HG02798 (cell line): ENCODE data around the gene GNB3.
"Not testable (repeated sequence)": the region's sequence is repeated elsewhere in the genome, so short reads cannot be mapped to it uniquely, and the experiment has no call there.

Experiments used
- ATAC-seq: cut with Tn5 transposase; IDR thresholded peaks from one replicate; pipeline ENCODE4 v1.9.1; 2021; ENCODE audit warnings: mild to moderate bottlenecking; ENCODE audit not compliant: unreplicated experiment, poor library complexity

The GNB3 gene

DNA sequence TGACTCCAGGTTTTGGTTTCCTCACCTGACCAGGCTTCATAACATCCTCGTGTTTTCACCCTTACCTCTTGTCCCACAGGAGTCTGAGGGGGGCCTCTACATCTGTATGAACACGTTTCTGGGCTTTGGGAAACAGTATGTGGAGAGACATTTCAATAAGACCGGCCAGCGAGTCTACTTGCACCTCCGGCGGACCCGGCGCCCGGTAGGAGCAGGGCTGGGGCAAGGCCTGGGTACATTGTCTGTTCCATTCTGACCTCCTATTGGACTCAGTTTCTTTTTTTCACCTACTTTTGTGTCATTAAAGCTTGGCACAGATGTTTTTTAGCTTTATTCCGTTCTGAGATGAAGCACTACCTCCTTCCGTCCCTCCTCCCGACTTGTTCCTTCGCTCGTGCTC, 14.6 kb downstream of the GNB3 start:
- no peak for ATAC-seq

DNA sequence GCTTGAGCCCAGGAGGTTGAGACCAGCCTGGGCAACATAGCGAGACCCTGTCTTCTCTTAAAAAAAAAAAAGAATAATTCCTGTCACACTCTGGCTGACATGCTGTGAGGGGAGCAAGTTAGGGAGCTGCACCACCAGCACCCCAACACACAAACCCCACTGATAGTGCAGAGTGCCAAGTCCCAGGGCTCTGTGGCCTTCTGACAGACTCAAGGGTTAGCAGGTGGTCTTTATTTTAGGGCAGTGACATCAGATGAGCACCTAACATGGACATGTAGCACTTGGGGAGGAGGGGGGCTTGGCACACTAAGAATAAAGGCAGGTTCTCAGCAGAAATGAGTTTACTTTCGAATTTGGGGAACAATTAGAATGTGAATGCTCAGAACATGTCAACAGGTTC, 18.1 kb downstream of the GNB3 start:
- ATAC-seq = no peak

GRCh38 chr12:6860116-6860515, 19.4 kb downstream of the GNB3 start:
- no peak for ATAC-seq

DNA sequence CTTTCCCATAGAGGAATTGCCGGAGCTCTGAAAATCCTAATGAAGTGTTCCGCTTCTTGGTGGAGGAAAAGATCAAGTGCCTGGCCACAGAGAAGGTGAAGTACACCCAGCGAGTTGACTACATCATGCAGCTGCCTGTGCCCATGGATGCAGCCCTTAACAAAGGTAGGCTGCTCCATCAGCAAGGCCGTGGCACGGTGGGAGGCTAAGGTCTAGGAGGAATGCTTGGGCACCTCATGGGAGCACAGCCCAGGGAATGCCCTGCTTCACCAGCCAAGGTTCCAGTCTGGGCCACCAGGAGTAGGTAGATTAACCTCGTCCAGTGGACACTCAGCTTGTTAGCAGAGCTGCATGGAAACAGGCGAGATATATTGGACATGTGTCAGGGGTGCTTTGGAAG, 20.2 kb downstream of the GNB3 start:
- no peak for ATAC-seq

DNA sequence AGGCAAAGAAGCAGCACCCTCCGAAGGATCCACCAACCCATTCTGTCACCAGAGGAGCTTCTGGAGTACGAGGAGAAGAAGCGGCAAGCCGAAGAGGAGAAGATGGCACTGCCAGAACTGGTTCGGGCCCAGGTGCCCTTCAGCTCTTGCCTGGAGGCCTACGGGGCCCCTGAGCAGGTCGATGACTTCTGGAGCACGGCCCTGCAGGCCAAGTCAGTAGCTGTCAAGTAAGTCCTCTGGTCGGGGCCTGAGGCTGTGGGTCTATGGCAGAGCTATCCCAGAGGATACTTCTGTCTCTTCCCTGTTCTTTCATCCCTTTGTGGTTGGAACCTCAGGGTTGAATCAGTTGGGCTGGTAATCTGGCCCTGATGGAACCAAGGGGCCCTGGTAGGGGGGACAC, 20.7 kb downstream of the GNB3 start:
- ATAC-seq = no peak

DNA sequence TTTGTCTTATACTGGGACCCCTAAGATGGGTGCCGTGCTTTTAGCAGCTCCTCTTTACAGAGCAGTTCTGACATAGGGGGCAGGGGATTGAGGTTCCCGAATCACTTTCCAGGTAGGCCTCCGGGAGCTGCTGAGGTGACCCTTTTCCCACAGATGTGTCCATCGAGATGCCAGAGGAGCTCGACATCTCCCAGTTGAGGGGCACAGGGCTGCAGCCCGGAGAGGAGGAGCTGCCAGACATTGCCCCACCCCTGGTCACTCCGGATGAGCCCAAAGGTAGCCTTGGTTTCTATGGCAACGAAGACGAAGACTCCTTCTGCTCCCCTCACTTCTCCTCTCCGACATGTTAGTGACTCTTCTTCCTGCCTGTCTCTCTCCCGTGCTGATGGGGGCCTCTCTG, 22.3 kb downstream of the GNB3 start:
- no peak for ATAC-seq

- ATAC-seq = no peak
Measured at GRCh38 chr12:6863586-6864321, 23.0 kb downstream of the GNB3 start.

- ATAC-seq = not testable (repeated sequence)
Measured at GRCh38 chr12:6865307-6865706, 24.6 kb downstream of the GNB3 start.

GRCh38 chr12:6866163-6866919, 25.6 kb downstream of the GNB3 start:
- ATAC-seq = no peak

DNA sequence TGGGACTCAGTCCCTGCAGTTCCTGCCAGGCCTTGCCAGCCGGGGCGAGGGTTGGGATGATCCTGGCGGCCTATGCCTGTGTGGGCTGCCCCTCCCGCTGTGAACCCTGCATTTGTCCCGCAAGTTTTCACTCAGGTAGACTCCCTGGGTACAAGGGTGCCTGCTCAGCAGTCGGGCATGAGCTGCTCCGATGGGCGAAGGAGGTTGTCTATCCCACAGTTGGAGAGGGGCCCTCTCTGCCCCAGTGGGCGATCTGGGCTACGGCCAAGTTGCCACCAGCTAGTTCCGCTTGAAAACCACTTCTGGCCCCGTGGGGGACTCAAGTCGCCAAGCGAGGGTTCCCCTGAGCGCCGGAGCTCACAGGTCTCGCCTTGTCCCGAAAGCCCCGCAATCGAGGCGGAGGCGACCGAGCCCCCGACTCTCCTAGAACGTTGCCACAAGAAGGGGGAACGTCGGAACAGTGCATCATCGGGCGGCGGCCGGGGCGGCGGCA, 26.2 kb downstream of the GNB3 start:
- peak; percentile 1 for ATAC-seq

DNA sequence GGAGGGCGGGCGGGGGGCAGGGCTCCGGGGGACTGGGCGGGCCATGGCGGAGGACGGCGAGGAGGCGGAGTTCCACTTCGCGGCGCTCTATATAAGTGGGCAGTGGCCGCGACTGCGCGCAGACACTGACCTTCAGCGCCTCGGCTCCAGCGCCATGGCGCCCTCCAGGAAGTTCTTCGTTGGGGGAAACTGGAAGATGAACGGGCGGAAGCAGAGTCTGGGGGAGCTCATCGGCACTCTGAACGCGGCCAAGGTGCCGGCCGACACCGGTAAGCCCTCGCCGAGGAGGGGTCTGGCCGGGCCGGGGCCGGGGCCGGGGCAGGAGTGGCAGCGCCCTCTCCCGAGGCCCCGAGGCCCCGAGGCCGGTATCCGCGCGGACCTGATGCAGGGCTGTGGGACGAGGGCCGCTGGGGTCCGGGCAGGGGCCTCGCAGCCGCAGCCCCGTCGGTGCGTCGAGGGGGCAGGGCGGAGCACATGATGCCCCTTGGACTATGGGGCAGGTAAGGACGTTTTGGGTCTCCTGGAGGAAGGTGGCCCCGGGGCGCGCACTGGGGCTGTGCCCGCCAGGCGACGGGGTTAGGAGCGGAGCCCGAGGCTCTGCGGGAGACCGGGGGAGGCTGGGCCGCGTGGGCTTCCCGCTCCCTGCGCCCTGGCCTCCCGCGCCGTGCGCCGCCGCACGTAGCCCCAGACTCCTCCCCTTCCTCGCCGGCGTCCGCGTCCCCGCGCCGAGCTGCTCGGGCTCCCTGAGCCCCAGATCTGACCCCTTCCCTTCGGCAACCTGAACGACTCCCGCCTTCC, 26.9 kb downstream of the GNB3 start, which contains the start of gene TPI1:
TSS of gene TPI1 (plus strand) at position 119 of the 798 bp plus-strand sequence. CDS start at position 155, 36 bp downstream.
- ATAC-seq = peak; percentile 60

GRCh38 chr12:6868211-6869048, 27.7 kb downstream of the GNB3 start:
- ATAC-seq = no peak

DNA sequence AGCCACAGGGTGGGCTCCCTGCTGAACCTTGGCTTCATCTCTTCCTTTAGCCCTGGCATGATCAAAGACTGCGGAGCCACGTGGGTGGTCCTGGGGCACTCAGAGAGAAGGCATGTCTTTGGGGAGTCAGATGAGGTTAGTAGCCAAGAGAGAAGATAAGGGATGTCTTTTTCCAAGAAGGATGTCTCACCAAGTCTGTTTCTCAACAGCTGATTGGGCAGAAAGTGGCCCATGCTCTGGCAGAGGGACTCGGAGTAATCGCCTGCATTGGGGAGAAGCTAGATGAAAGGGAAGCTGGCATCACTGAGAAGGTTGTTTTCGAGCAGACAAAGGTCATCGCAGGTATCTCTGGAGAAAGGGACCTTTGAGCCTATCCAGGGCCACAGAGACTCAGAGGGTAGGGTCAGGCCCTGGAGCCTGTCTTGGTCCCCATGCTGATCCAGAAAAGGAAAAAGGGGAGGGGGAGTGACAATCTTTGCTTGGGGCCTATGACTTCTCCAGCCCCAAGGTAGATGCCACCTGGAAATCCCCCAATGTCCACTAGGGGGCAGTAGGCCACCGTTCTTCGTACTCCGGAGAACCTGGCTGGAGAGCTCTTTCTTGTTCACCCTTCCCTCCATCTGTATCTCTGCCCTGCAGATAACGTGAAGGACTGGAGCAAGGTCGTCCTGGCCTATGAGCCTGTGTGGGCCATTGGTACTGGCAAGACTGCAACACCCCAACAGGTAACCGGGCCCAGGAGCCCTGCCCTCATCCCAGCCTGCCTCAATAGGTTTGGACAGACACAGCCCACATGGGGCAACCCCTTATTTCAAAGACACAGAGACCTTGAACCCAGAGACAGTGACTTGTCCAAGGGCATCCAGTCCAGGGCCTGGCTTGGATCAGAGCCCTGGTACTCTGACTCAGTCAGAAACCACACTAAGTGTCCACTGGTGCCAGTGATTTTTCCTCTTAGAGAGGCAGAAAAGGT, 28.6 kb downstream of the GNB3 start:
- no peak for ATAC-seq

DNA sequence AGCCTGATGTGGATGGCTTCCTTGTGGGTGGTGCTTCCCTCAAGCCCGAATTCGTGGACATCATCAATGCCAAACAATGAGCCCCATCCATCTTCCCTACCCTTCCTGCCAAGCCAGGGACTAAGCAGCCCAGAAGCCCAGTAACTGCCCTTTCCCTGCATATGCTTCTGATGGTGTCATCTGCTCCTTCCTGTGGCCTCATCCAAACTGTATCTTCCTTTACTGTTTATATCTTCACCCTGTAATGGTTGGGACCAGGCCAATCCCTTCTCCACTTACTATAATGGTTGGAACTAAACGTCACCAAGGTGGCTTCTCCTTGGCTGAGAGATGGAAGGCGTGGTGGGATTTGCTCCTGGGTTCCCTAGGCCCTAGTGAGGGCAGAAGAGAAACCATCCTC, 29.6 kb downstream of the GNB3 start:
- ATAC-seq = not testable (repeated sequence)

DNA sequence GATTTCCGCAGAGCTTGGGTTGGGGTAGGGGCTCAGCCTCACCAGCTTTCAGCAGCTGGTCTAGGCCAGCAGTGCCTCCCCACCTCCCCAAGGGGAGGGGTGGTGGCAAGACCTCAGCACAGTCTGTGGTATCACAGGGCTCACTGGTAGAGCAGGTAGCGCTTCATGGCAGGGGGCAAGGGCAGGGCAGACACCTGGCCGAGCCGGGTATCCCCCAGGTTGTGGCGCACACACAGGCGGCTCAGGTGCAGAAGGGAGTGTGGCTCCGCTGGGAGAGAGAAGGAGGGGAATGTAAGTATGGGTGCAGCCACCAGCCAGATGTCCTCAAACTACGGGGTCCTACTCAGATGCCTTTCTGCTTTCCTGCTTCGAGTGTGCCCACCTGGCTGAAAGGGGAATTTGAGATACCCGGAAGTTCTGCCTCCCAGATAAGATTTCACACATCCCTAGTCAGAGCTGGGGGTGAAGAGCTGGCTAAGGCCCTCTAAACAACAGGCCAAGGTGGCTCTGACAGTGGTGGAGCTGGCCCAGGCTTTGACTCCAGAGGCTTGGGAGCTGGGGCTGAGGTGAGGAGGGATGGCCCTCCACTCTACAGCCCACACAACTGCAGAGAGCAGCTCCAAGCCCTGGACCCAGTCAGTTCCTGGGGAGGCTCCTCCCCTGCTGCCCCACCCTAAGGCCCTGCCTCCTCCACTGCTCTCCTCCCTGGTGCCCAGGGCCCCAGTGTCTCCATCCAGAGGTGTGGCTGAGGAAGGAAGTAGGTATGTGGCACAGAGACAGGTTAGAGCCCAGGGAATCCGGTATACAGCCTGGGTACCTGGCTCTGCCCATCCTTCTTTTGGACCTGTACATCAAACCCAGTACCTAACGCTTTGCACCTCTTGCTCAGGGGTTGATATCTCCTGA, 30.6 kb downstream of the GNB3 start:
- no peak for ATAC-seq

DNA sequence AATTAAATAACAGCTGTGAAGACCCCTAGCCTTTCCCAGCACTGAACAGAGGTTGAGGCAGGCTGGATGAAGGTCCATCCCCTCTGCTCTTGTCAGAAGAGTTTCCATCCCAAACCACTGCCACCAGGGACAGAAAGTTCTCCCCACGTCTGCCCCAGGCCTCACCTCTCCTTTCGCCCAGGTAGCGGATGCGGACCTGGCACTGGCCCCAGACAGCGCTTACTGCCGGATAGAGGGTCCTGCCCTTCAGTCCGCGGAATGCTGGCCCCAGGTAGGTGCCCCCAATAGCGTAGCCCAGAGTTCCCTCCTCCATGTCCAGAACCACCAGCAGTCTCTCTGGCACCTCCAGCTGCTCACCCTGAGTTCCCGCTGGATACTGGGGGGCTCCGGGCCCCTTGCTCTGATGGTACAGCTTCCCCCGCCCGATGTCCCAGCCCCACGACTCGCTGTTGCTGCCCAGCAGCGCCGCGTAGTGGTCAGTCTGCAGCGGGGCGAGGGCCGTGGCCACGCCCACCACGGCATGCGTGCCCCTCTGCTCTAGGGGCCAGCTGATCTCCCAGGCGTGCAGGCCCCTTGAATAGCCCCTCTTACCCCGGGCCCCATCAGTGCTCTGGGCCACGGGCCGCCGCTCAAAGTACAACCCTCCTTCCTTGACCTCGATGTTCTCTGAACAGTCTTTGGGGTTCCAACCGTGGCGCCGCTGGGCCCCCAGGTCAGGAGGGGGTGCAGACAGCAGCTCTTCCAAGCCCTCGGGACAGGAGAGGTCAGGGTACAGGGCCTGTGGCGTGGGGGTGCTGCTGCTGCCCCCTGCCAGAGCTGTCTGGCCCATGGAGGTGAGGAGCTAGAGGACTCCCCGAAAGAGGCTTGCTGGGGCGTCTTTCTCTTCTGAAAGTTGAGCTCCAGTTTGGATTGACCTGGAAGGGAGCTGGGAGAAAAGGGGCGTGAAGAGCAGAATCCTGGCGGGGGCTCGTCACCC, 31.6 kb downstream of the GNB3 start:
- peak; percentile 21 for ATAC-seq
